ENCODE measurements around the gene RAB3GAP1.

Gene RAB3GAP1

DNA sequence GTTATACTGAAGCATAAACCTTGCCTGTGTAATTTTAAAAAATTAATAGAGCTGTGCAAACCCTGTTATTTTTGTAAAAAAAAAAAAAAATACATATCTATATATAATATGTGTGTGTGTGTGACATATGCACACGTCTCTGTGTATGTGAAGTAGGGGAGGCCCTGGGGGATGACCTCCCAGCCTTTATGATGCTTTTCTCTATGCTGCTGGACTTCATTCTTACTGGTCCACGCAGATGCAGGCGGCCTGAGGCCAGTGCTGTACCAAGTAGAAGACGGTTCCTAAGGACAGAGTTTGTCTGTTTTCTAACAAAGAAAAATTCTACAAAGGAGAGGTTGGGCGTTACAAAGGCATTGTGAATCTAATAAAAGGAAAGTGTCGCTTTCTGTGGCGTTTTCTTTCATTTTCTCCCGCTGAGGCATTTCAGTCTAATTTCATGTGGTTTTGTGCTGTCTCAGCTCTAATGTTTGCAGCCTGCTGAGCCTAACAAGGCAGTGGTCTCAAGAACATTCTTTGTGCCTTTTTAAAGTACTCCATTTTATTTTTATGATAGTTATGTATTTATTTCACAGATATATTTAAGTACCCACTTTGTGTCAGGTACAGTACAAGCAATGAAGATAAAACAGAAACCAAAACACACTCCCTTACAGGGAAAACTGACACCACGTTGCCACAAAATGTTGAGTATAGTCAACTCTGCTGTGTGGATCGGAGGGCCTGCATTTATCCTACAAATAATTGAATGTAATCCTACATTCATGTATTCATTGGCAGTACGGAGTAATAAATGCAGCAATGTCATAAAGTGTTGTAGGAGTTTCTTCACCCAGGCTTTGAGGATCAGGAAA is 118.0 kb downstream of the RAB3GAP1 start:
- DNase-seq, result no peak

DNA sequence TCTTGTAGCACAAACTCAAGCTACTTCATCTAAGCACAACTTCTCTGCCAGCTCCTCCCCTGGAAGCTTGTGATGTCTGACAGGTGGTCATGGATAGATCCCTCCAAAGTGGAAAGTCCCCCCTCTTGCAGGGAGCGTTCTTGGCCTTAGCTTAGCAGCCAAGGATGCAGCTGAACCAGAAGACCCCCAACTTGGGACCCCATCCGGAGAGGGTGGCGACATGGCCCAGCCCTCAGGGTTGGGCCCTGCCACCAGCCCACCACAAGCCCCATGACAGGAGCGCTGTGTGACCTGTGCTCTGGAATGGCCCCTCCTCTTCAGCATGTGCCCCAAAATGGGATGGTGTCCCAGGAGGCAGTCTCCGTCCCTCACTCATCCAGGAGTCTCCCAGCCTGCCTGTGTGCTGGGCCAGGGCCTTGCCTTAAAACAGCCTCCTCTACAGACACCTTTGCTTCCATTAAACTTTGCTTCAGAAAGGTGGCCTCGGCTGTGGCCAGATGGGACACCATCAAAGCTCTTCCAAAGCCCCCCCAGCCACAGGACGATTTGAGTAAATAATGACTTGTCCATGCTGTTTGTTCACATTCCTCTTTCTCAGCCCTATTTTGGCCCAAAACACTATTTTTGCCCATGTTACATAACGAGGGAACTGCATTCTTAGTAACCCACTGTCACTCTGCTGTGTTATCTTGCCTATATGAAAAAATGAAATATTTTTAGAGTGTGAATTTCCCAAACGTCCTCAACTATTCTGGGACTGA is 122.1 kb downstream of the RAB3GAP1 start:
- DNase-seq, result no peak

- DNase-seq, result no peak
Observed at GRCh38 chr2:135174810-135175093, 122.7 kb downstream of the RAB3GAP1 start.

DNA sequence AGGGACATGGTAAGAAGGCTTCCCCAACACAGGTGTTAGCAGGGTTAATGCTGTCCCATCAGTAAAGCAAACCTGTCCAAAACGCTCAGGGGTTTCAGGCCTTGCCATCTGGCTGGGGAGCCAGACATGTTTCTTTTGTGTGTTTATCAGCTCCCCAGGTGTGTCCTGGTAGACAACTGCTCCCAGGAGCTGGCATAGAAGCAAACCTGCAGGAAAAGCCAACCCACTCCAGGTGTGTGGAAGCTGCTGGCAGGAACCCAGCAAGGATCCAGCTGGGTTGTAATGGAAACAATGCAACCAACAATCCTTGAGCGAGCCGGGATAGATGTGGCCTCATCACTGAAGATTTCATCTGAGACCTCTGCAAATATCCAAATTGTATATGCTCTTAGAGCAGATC is 123.1 kb downstream of the RAB3GAP1 start:
- DNase-seq, result peak; percentile 72

DNA sequence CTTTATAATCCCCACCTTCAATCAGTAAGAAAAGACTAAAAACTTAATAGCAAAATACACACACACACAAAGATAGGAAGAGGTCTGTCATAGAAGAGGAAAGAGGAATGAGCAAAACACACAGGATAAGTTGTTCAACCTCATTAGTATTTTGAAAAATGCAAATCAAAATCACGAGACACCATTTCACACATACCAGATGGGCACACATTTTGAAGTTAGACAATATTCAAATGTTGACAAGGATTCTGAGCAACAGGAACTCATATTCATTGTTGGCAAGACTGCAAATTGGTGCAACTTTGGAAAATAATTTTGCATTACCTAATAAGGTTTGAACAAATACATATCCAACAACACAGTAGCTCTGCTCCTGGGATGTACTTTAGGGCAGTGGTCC is 127.6 kb downstream of the RAB3GAP1 start:
- no peak for DNase-seq

GRCh38 chr2:135182190-135182589 is 130.1 kb downstream of the RAB3GAP1 start:
- no peak for DNase-seq

- DNase-seq, result no peak
Observed at GRCh38 chr2:135182601-135183000, 130.5 kb downstream of the RAB3GAP1 start.

DNA sequence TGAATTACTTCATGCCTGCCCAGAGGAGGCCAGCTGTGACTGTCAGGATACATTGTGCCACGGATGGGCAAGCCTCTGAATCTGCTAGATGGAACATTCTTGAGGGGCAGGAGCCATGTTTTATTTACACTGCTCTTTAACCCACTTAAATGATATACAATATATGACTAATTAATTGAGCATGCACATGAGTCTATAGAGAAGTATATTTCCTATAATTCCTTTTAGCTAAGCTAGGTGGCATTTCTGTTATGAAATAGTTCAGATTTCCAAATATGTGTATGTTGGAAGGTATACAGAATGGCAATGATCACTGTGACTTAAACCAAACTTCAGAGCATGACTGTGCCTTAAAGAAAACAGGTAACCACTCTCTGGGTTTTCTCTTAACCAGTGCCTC is 131.7 kb downstream of the RAB3GAP1 start:
- DNase-seq, result no peak

GRCh38 chr2:135186054-135186453 is 134.0 kb downstream of the RAB3GAP1 start:
- DNase-seq, result no peak

DNA sequence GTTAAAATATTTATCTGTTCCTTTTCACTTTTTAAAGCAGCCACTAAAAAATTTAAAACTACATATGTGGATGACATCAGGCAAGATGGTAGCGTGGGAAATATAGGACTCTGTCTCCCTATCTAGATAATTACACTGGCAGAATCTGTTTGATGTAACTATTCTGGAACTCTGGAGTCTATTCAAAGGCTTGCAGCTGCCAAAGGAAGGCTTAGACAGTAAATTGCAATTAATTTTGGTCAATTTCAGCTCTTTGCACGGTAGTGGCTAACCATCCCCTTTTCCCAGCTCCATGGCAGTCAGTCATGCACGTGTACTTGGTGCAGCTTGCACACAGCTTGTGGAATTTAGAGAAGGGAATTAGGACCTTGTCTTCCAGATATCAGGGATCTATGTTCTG is 135.2 kb downstream of the RAB3GAP1 start:
- DNase-seq, result no peak

DNA sequence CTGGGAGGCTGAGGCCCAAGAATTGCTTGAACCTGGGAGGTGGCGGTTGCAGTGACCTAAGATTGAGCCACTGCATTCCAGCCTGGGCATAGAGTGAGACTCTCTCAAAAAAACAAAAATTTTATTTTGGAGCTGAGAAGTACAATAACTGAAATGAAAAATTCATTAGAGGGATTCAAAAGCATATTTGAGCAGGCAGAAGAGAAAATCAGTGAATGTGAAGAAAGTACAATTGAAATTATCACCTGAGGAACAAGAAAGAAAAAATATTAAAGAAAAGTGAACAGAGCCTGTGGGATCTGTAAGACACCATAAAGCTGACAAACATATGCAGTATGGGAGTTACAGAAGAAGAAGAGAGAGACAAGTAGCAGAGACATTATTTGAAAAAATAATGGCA is 137.1 kb downstream of the RAB3GAP1 start:
- DNase-seq, result no peak

DNA sequence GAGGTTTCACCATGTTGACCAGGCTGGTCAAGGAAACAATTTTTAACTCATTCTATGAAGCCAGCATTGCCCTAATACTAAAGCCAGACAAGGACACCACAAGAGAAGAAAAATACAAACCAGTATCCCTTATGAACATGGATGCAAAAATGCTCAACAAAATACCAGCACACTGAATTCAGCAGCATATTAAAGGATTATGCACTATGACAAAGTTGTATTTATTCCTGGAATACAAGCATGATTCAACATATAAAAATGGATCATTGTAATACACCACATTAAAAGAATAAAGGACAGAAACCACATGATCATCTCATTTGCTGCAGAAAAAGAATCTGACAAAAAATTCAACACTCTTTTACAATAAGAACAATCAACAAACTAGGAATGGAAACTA is 138.7 kb downstream of the RAB3GAP1 start:
- no peak for DNase-seq

GRCh38 chr2:135198481-135198880 is 146.4 kb downstream of the RAB3GAP1 start:
- DNase-seq, result no peak

DNA sequence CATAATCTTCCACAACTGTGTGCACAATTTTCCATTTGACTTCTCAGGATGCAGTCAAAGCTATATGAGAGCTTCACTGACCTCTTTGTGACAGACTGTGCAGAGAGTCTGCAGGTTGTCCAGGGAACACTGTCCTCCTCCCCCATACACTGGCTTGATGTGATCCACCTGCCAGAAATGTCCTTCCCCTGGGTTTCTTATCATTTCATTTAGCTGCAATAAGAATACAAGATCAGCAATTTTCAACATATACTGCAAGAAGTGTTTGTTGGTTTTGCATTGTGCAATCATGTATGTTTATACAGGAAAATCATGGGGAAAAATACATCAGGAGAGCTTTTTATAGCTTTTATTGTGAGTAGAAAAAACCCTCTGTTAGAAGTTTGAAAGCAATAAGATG is 150.7 kb downstream of the RAB3GAP1 start:
- no peak for DNase-seq

GRCh38 chr2:135203944-135204343 is 151.9 kb downstream of the RAB3GAP1 start:
- no peak for DNase-seq

DNA sequence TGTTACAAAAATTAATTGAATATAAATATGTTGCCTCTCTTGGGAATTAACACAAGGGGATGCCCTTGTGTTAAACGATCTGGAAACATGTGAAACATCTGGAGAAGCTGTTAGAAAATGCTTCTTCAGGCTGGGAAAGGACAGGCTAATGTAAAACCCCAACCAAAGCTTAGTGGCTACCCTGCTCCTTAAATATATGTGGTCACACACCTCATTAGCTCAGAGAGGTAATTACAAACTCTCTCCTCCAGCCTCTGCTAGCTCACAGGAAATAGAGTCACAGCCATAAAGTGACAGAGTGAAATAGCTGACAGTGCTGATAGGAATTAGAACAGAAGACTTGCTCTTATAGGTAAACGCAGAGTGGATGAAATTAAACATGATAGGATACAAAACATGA is 155.9 kb downstream of the RAB3GAP1 start:
- no peak for DNase-seq

DNA sequence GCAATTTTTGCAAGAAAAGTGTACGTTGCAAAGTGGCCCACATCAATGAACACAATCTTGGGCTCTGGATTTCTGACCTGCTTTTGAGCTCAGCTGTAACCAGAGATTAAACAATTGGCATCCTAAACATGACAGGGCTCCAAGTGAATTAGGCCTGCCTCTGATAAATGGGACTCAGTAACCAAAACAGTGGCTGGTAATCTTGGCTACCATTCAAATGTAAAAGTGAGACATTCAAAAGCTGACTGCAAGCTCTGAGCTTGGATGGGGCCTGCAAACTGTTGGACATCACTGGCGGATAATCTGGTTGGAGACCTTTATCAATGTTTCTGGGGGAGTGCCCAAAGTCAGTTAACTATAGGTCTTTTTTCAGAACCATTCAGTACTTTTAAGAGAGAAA is 160.7 kb downstream of the RAB3GAP1 start:
- no peak for DNase-seq

DNA sequence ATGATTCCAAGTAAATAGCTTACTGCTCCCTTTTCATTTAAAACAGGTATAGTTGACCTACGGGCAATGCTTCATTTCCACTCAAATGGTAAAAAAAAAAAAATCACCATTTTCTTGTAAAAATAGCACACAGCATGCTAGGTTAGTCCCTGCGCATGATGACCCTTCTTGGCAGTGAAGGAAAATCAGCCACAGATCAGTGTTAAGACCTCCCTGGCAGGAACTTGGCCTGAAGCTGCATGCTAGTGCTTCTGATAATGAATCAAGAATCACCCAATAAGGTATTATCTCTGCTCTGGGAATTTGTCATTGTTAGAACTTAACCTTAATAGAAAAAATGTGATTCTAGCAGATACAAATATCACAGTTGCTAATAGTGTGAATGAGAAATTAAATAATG is 166.3 kb downstream of the RAB3GAP1 start:
- DNase-seq, result no peak

DNA sequence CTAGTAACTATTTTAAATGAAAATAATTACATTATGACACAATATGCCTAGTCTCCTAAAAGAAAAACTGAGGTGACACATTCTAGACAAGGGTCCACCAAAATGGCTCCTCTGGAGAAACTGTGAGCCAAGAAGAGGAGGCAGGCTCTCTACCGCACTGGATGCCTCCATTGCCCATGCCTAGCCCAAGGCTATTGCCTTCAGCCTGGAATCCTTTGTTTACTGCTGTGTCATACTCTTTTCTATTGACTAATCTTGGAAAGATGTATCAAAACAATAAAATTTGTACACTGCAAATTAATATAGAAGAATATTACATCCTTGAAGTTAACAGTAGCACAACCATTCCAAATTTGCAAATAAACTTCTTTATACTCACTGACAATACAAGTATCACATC is 167.1 kb downstream of the RAB3GAP1 start:
- no peak for DNase-seq
